ENCODE measurements around the gene TMEM120A.

TMEM120A gene

GRCh38 chr7:75957021-75957736 lies 37.2 kb downstream of the TMEM120A start:
- DNase-seq, result no peak

- no peak for DNase-seq
Observed at GRCh38 chr7:75955331-75955955, 39.0 kb downstream of the TMEM120A start.

GRCh38 chr7:75953931-75954330 lies 40.5 kb downstream of the TMEM120A start:
- no peak for DNase-seq

- DNase-seq, result no peak
Observed at GRCh38 chr7:75953431-75953830, 41.0 kb downstream of the TMEM120A start.

GRCh38 chr7:75951506-75951905 lies 42.9 kb downstream of the TMEM120A start:
- DNase-seq, result no peak

GRCh38 chr7:75950111-75950681 lies 44.2 kb downstream of the TMEM120A start:
- DNase-seq, result no peak

- no peak for DNase-seq
Observed at GRCh38 chr7:75948179-75948578, 46.2 kb downstream of the TMEM120A start.

GRCh38 chr7:75946207-75946855 lies 48.1 kb downstream of the TMEM120A start:
- no peak for DNase-seq

- DNase-seq, result peak; percentile 55
Observed at GRCh38 chr7:75945297-75946168, 48.9 kb downstream of the TMEM120A start.

GRCh38 chr7:75944507-75944906 lies 49.9 kb downstream of the TMEM120A start:
- peak; percentile 8 for DNase-seq

GRCh38 chr7:75943864-75944263 lies 50.5 kb downstream of the TMEM120A start:
- DNase-seq, result no peak

GRCh38 chr7:75938921-75939320 lies 55.5 kb downstream of the TMEM120A start:
- no peak for DNase-seq

- DNase-seq, result no peak
Observed at GRCh38 chr7:75937958-75938786, 56.2 kb downstream of the TMEM120A start.

Measured in activated CD4-positive, alpha-beta T cell treated with anti-CD3 and anti-CD28 coated beads, Interleukin-10, Interleukin-2, amounts not matched to agents 100 ng/mL and 50 ng/mL, durations not matched to agents 16 hours and 8 hours (primary cell).